Activated CD8-positive, alpha-beta T cell treated with anti-CD3 and anti-CD28 coated beads for 36 hours (primary cell): ENCODE measurements around the gene FBXO31. TPM values are rescaled to one million over a fixed set of nuclear protein-coding genes. Genes with fewer than 3 reads are reported as not detected.

Source experiments
- ATAC-seq: fragments of 200-7000 bp; cut with Tn5 transposase; one replicate; pipeline ENCODE4 v1.10.0; 2021; ENCODE audit warnings: mild to moderate bottlenecking, moderate library complexity
- CTCF ChIA-PET: fragments of 350-600 bp; sonication (Branson Sonifier 250); formaldehyde crosslinking; loops from one replicate; lab custom pipeline; 2021; ENCODE audit warnings: antibody characterized with exemption; lab: Charles Lee
- POLR2A ChIA-PET: fragments of 350-600 bp; sonication (Branson Sonifier 250); formaldehyde crosslinking; loops from one replicate; lab custom pipeline; 2021; ENCODE audit warnings: antibody characterized with exemption; lab: Charles Lee
- DNase-seq: peaks from one replicate; pipeline ENCODE4 v3.0.0-alpha.2; 2020
- H3K27ac Mint-ChIP-seq: one replicate; pipeline ENCODE4 v1.8.0; 2021; ENCODE audit warnings: mild to moderate bottlenecking, mixed read lengths
- H3K27me3 Mint-ChIP-seq: one replicate; pipeline ENCODE4 v1.8.0; 2021; ENCODE audit warnings: mixed read lengths
- H3K36me3 Mint-ChIP-seq: one replicate; pipeline ENCODE4 v1.8.0; 2021; ENCODE audit warnings: low read depth, mixed read lengths
- H3K4me1 Mint-ChIP-seq: one replicate; pipeline ENCODE4 v1.8.0; 2021; ENCODE audit warnings: low read depth, mixed read lengths
- H3K4me3 Mint-ChIP-seq: one replicate; pipeline ENCODE4 v1.8.0; 2021; ENCODE audit warnings: mild to moderate bottlenecking, moderate library complexity, mixed read lengths
- H3K9me3 Mint-ChIP-seq: one replicate; pipeline ENCODE4 v1.8.0; 2021; ENCODE audit warnings: mixed read lengths
- intact Hi-C: fragments of 100-400 bp; cut with micrococcal nuclease; formaldehyde crosslinking; loops from one replicate; pipeline ENCODE4 v1.10.0; 2022
- total RNA-seq, 2 experiments: library from RNA; stranded (reverse); gene quantifications; one replicate each; pipeline ENCODE4 v1.2.3, GENCODE V29; 2021
- TF ChIP-seq, protein P1 (sequence below): fragments of 200-600 bp; IDR thresholded peaks from one replicate; pipeline ENCODE4 v1.8.0; 2022; ENCODE audit warnings: antibody characterized with exemption, mild to moderate bottlenecking

The FBXO31 gene
- total RNA-seq, 2 experiments from 2014 or later, result 32.0 to 32.7 TPM

DNA sequence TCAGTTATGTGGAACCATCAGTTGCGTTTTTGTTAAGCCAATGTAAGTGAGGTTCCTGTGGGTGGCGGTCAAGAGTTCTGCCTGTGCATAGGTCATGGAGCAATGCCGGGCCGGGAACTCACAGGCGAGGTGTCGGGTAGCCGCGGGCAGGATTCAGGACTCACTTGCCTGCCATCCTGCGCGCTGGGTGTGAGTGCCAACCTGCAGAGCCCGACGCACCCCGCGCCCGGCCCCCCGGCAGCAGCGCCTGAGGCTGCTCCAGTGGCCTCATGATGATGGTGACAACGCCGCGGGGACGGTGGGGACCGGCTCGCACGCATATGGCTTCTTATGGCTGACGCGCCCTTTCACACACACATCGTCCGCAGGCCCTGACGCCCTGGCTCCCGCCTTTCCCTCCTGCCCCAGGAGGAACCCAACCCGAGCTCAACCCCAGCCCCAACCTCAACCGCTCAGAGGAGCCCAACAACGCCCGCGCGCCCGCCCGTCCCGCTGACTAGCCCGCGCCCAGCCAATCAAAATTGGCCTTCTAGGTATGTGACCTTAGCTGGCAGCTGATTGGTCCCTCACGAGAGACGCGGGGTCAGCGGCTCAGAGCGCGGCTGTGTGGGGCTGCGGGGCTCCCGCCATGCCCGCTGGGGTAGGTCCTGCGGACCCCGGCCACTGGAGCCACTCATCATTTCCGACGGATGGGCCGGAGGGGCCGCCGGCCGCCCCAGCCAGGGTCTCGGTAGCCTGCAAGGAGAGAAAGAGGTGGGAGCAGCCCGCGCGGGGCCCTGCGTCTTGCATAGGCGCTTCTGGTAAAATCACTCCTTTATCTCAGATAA lies 66.4 kb downstream of the FBXO31 start, which contains the start of gene C16orf95:
C16orf95 (minus strand) TSS at position 470 of the 827 bp plus-strand sequence; CDS start at position 320, 150 bp downstream.
- TF ChIP-seq, protein P1, sequence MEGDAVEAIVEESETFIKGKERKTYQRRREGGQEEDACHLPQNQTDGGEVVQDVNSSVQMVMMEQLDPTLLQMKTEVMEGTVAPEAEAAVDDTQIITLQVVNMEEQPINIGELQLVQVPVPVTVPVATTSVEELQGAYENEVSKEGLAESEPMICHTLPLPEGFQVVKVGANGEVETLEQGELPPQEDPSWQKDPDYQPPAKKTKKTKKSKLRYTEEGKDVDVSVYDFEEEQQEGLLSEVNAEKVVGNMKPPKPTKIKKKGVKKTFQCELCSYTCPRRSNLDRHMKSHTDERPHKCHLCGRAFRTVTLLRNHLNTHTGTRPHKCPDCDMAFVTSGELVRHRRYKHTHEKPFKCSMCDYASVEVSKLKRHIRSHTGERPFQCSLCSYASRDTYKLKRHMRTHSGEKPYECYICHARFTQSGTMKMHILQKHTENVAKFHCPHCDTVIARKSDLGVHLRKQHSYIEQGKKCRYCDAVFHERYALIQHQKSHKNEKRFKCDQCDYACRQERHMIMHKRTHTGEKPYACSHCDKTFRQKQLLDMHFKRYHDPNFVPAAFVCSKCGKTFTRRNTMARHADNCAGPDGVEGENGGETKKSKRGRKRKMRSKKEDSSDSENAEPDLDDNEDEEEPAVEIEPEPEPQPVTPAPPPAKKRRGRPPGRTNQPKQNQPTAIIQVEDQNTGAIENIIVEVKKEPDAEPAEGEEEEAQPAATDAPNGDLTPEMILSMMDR, result peak; percentile 71

DNA sequence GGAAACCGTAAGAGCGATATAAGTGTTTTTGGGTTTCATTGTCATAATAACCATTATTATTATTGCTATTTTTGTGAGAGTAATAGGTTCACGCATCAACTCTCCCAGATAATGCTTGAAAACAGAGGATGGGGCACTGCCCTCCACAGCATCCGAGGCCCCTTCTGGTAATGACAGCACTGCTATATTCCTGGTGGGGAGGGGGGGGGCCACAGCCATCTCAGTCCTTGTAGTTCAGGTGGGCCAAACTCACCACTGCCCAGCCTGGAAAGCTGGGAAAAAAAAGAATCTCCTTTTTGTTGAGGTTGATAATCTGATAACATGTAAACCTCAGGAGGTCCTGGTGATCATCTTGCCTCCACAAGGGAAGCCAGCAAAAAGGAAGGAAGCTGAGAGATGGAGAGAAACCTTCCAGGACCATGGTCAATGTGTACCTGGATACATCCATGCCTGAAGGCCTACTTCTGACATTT lies 67.1 kb downstream of the FBXO31 start:
- no peaks in the 10 kb centered on the region for H3K27me3 Mint-ChIP-seq
- DNase-seq (no peak), ATAC-seq (no peak)
- CTCF ChIA-PET, result interaction anchor here (0.6 to 2.7 kb wide), 7 partner anchors 9 to 319 kb away, joined by 3 to 14 read pairs (median 5); no protein-coding TSS in a partner anchor
- H3K9me3 Mint-ChIP-seq, result no peaks in the 10 kb centered on the region
- H3K4me1 Mint-ChIP-seq, result peaks cover 13% of the 10 kb centered on the region
- peaks cover 15% of the 10 kb centered on the region for H3K36me3 Mint-ChIP-seq
- TF ChIP-seq, protein P1, result no peak
- peak overlapping the region; percentile 95 for H3K27ac Mint-ChIP-seq
- intact Hi-C loops, result loop anchor here (5.0 kb wide), 1 partner anchor 76 kb away; the partner anchor contains the start of gene MAP1LC3B
- H3K4me3 Mint-ChIP-seq, result peak overlapping the region; percentile 91
- POLR2A ChIA-PET, result interaction anchor here (0.6 to 4.8 kb wide), 10 partner anchors 10 to 317 kb away, joined by 3 to 32 read pairs (median 4); partner anchors contain the start of genes FBXO31 and MAP1LC3B

More for the DNA sequence above, 66.4 kb downstream of the FBXO31 start, which contains the start of gene C16orf95:
- Mint-ChIP-seq H3K9me3 (no peaks in the 10 kb centered on the region), H3K4me3 (peak within 1 kb of the TSS; percentile 91), H3K36me3 (peaks cover 15% of the 10 kb centered on the region), H3K4me1 (peaks cover 13% of the 10 kb centered on the region), H3K27ac (peak within 1 kb of the TSS; percentile 95), H3K27me3 (no peaks in the 10 kb centered on the region)
- intact Hi-C loops, result loop anchor here (5.0 kb wide), 1 partner anchor 75 kb away; the partner anchor contains the start of gene MAP1LC3B
- ChIA-PET POLR2A (interaction anchor here (0.7 to 4.8 kb wide), 9 partner anchors 9 to 180 kb away, joined by 3 to 32 read pairs (median 3); partner anchors contain the start of genes FBXO31 and MAP1LC3B), CTCF (interaction anchor here (0.8 to 2.7 kb wide), 9 partner anchors 9 to 319 kb away, joined by 3 to 14 read pairs (median 5); partner anchors contain the start of gene FBXO31)
- DNase-seq (peak; percentile 97), ATAC-seq (peak; percentile 91)

DNA sequence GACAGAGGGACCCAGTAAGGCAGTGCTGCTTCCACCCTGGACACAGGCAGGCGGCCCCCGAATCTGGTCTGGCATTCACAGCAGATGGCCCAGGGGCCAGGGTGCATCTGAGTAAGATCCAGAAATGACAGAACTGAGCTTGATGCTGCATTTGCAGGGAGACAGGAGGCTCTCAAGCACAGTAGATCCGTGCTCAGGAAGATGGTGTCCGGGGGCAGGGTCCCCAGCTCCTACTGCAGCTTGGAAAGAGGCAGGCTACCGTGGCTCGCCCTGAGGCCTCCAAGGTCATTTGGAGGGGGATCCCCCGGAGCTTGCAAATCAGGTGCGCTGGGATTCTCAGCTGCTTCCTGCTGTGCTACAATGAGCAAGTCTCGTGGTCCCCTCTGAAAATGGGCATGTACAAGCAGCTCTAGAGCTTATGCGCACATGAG lies 68.6 kb downstream of the FBXO31 start:
- CTCF ChIA-PET, result interaction anchor here (0.9 to 2.7 kb wide), 4 partner anchors 17 to 751 kb away, joined by 3 to 6 read pairs (median 3); no protein-coding TSS in a partner anchor
- TF ChIP-seq, protein P1, result no peak
- intact Hi-C loops, result loop anchor here (5.0 kb wide), 1 partner anchor 77 kb away; the partner anchor contains the start of gene MAP1LC3B
- H3K4me1 Mint-ChIP-seq, result peaks cover 13% of the 10 kb centered on the region
- H3K27me3 Mint-ChIP-seq, result no peaks in the 10 kb centered on the region
- no peak overlapping the region for H3K4me3 Mint-ChIP-seq
- H3K9me3 Mint-ChIP-seq, result no peaks in the 10 kb centered on the region
- POLR2A ChIA-PET, result interaction anchor here (0.7 to 4.8 kb wide), 3 partner anchors 11 to 68 kb away, joined by 3 to 32 read pairs (median 3); partner anchors contain the start of gene FBXO31
- DNase-seq, result no peak
- ATAC-seq, result no peak
- peaks cover 15% of the 10 kb centered on the region for H3K36me3 Mint-ChIP-seq
- H3K27ac Mint-ChIP-seq, result no peak overlapping the region

DNA sequence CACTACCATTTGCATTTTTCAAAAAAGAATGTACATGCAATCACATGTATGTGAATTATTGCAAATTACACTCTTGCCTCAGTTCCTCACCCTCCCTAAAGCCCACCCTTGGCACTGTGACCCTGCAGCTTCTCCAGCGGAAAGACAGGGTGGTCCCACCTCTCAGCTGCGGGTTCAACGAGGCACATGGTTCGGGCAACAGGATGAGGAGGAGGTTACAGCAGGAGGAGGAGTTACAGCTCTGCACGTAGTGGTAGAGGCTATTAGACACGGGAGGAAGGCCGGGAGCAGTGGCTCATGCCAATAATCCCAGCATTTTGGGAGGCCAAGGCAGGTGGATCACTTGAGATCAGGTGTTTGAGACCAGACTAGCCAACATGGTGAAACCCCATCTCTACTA lies 71.6 kb downstream of the FBXO31 start:
- Mint-ChIP-seq H3K36me3 (peaks cover 4% of the 10 kb centered on the region), H3K27ac (no peak overlapping the region), H3K4me3 (no peak overlapping the region), H3K27me3 (no peaks in the 10 kb centered on the region), H3K9me3 (peaks cover 2% of the 10 kb centered on the region), H3K4me1 (peaks cover 4% of the 10 kb centered on the region)
- TF ChIP-seq, protein P1, result no peak
- no peak for DNase-seq
- intact Hi-C loops, result no loop called here
- ATAC-seq, result no peak
- ChIA-PET POLR2A (interaction anchor here (0.6 kb wide), 1 partner anchor 21 kb away, joined by 3 read pairs; no protein-coding TSS in a partner anchor), CTCF (interaction anchor here (2.0 kb wide), 1 partner anchor 14 kb away, joined by 6 read pairs; no protein-coding TSS in a partner anchor)
